HG03439 (cell line): ENCODE data around the gene MUCL3.
A peak's percentile ranks its signal among the peaks of the same experiment; 100 is the strongest.
"Not testable (repeated sequence)": the region's sequence is repeated elsewhere in the genome, so short reads cannot be mapped to it uniquely, and the experiment has no call there.

Source experiments
- ATAC-seq: cut with Tn5 transposase; IDR thresholded peaks from one replicate; pipeline ENCODE4 v1.9.1; 2021; ENCODE audit warnings: mild to moderate bottlenecking, moderate library complexity; ENCODE audit not compliant: unreplicated experiment

The MUCL3 gene

DNA sequence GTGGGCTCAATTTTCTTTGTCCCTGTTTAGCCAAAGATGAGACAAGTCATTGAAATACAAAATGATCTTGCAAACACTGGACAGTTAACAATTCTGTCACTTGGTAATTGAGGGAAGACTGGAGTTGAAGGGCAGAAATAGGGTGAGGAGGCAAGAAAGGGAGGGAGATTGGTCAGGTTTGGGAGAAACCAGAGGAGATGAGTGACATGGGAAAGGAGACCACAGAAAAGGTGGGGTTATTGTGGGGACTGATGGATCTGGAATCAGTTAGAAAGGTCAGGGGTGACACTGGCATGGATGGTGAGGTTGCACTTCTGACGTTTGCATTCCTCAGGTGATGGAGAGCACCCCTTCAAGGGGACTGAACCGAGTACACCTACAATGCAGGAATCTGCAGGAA is 32.1 kb upstream of the MUCL3 start:
- ATAC-seq, result no peak

DNA sequence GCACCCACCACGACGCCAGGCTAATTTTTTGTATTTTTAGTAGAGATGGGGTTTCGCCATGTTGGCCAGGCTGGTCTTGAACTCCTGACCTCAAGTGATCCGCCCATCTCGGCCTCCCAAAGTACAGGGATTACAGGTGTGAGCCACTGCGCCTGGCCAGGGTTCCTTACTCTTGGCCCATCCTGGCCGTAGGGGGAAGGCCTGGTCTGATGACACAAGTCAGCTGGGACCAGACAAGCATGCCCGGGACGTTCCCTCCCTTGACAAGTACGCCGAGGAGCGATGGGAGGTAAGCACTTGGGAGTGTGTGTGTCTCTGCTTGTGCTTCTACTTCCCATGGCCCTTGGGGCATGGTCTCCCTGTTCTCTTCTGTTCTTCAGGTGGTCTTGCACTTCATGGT is 30.3 kb upstream of the MUCL3 start:
- not testable (repeated sequence) for ATAC-seq

DNA sequence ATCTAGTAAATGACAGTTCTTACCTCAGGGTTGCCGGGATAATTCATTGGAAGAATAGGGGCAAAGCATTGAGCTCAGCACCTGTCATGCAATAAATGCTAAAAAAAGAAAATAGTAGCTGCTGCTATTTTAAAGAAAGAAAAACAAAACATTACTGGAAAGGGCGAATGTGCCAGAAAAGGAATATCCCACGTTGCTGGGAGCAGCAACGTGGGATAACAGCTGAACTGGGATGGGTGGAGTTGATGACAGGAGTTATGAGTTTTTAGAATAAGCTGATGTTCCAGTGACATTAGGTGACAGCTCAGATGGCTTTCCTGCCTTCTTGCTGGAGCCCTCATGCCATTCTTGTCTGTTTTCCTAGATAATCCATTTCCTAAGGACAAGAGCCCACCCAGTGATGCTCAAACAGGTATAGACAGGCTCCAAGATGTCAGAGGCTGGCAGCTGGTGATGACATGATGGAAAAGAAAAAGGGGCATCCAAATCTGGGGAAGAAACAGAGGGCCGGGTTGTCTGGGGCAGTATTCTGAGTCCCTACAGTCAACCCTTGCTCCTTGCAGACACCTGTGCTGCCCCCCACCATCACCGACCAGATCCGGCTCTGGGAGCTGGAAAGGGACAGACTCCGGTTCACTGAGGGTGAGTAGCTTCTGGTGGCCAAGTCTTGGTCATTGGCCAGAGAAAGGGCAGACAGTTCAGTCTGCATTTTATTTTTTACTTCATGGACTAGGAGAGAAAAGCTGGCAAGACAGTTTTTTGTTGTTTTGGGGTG is 27.8 kb upstream of the MUCL3 start:
- ATAC-seq, result no peak

DNA sequence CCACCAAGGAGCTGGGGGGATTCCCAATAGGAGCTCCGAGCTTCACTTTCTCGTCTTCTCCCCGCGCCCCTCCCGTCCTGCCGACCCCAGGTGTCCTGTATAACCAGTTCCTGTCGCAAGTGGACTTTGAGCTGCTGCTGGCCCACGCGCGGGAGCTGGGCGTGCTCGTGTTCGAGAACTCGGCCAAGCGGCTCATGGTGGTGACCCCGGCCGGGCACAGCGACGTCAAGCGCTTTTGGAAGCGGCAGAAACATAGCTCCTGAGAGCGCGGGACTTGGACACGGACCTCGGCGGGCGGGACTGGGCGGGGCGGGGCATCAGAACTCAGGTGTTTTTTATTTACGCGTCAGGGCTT is 27.1 kb upstream of the MUCL3 start:
- ATAC-seq, result peak; percentile 3

DNA sequence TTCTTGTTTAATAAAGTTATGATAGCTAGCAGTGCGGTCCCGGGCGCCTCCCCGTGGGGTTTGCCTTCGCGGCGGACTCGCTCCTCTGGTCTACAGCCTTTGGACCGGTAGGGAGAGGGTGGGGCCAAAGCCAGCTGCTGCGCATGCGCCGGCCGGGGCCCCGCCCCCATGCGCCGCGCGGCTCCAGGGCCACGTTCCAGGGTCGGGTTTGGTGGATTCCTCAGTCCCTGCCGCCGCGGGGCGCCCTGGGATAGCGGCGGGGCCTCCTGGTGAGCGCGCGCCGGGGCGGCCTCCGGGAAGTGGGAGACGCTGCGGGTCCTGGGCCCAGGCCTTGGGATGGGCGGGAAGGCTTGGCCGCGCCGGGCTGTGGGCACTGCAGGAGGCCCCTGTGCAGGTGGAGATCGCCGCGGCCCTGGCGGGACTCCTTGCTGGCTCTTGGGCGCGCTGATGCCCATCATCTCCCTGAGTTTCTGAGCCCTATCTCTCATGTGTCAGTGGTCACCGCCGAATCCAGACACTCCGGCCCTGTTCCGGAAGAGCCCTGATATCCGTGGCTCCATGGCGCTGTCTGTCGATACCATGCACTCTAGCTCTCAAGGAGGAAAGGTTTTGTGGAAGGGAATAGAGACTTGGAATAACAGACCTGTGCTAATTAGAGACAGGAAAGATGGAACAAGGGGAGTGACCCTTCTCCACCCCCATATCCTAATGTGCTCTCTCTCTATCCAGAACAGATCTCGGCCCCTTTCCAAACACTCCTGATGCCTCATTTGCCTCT is 26.5 kb upstream of the MUCL3 start, which contains the start of gene VARS2:
VARS2 (plus strand) TSS at position 163 of the 778 bp plus-strand sequence; CDS start at position 762, 599 bp downstream.
- peak; percentile 84 for ATAC-seq

DNA sequence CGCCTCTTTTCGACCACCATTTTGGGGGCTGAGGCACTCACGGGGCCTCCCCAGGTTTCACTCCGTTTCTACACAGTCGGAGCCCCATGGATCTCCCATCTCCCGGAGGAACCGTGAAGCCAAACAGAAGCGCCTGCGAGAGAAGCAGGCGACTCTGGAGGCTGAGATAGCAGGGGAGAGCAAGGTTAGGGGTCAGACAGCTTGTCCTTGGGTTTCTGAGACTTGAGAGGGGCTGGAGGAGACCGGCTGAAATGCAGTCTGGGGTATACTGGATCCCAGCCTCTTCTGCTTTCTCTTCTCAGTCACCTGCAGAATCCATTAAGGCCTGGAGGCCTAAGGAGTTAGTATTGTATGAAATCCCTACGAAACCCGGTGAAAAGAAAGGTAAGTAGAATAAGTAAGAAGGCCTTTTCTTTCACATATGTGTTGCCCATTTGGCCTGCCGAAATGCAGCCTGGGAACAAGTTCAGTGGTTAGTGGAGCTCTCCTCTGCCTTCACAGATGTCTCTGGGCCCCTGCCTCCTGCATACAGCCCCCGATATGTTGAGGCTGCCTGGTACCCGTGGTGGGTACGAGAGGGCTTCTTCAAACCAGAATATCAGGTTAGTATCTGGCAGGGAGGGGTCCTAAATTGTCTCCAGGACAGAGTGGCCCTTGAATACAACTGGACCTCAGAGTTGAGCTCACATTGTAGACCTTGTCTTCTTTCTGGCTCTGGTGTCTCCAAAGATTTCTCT is 25.8 kb upstream of the MUCL3 start:
- no peak for ATAC-seq

DNA sequence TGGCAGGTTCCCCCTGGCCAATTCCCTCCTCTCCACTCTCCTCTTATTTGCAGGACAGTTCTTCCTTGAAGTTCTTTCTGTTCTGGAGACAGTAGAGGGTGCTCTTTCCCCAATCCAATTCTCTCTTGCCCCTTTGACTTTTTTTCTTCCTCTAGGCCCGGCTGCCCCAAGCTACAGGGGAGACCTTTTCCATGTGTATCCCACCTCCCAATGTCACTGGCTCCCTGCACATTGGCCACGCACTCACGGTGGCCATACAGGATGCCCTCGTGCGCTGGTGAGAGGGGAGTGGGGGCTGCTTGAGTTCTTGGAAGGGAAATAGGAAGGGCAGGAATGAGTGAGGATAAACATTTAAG is 25.2 kb upstream of the MUCL3 start:
- no peak for ATAC-seq

DNA sequence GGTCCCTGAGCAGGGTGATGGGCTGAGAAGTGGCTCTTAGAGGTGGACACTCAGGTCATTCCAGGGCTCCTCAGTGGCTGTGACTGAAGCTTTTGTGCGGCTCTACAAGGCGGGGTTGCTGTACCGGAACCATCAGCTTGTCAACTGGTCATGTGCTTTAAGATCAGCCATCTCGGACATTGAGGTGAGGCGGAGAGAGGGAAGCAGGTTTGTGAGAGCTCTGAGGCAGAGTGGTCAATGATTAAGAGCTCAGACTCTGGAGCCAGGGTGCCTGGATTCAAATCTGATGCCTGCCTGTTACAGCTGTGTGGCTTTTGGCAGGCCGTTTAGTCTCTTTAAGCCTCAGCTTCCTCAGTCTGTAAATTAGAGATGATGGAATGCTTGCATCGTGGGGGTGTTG is 23.7 kb upstream of the MUCL3 start:
- no peak for ATAC-seq

DNA sequence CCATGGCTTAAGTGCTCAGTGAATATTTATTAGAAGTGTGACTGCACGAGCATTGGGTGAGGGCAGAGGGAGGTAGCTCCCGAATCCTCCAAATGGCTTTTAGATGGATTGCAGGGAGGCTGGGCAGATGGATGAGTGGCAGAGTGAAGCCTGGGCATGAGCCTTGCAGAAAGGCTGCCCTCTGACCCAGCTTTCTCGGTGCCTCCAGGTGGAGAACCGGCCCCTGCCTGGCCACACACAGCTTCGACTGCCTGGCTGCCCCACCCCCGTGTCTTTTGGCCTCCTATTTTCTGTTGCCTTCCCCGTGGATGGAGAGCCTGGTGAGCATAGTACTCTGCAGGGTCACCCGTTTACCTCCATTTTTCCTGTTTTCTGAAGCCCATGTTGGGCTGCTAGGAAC is 23.3 kb upstream of the MUCL3 start:
- no peak for ATAC-seq

DNA sequence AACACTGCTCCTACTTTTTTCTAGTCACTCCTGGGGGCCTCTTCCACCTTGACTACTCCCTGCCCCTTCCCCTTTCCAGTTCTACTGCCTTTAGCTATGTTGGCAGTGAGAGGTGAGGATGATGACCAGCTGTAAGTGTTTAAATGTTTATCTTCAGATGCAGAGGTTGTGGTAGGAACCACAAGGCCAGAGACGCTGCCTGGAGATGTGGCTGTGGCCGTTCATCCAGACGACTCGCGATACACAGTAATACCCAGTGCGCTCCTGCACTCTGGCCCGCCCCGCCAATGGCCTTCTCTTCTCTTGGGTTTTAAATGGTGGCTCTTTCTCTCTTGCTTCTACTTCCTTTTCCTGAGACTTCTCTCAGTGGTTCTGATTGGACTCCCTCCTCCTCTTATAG is 22.1 kb upstream of the MUCL3 start:
- no peak for ATAC-seq

DNA sequence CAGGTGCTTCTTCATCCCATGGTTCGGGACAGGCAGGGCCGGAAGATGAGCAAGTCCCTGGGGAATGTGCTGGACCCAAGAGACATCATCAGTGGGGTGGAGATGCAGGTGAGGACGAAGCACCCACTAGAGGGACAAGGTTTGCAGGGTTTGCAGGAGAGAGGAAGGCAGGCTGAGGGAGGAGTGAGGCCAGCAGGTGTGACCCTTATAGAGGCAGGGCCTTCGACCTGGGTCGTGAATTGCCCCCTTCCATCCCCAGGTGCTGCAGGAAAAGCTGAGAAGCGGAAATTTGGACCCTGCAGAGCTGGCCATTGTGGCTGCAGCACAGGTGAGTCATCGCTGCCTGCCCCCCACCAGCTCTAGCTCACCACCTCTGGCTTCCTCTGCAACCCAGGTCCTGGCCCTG is 18.3 kb upstream of the MUCL3 start:
- no peak for ATAC-seq

DNA sequence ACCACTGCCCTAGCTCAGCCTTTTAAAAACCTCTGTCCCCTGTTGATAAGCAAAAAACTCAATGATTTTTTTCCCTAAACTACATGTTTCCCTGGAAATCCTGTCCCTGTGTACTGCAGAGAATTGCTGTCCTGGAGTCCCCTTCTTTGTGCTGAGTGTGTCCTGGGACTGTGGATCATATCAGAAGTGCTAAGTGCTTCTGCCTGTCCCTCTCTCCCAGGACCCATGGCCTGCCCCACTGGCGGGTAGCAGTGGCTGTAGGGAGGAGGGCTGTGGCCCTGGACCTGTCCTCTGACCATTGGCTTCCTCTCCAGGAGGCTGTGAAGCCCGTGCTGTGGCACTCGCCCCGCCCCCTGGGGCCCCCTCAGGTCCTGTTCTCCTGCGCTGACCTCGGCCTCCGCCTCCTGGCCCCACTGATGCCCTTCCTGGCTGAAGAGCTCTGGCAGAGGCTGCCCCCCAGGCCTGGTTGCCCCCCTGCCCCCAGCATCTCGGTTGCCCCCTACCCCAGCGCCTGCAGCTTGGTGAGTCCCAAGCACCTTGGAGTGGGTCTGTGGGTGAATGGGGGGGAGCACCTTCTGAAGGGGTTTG is 16.6 kb upstream of the MUCL3 start:
- ATAC-seq, result not testable (repeated sequence)

DNA sequence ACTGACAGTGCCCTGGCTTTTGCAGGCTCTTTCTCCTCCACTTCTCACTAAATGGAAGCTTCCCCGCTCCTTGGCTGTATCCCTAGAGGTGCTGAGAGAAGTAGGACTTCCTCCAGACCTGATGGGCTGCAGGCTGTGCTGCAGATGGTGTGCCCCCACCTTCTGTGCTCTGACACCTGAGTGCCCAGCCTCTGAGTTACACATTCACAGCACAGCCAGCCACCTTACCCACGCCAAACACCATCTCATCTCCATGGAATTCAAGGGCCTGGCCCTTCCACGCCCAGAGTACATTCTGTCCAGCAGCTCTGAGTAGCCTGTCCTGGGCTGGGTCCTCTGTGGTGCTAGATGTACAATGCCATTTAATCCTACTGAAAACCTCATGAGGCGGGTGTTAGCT is 14.1 kb upstream of the MUCL3 start:
- no peak for ATAC-seq

DNA sequence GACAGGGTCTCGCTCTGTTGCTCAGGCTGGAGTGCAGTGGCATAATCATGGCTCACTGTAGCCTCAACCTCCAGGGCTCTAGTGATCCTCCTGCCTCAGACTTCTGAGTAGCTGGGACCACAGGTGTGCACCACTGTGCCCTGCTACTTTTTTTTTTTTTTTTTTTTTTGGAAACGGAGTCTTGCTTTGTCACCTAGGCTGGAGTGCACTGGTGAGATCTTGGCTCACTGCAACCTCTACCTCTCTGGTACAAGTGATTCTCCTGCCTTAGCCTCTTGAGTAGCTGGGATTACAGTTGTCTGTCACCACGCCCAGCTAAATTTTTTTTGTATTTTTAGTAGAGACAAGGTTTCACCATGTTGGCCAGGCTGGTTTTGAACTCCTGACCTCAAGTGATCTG is 13.7 kb upstream of the MUCL3 start:
- ATAC-seq, result not testable (repeated sequence)

DNA sequence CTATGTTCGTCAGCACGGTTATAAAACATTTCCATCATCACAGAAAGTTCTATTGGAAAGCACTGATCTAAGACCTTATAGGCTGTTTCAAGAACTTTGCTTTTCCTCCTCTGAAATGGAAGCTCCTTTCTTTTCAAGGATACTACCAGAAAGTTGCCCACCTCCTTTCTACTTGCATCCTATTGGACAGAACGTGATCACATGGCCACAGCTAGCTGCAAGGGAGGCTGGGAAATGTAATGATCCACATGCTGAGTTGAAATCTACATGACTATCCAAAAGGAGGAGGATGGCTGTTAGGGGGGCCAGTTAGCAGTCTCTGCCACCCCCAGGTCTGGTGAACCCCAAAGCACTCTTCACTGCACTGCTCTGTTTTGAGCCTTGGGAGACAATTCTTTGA is 12.1 kb upstream of the MUCL3 start:
- no peak for ATAC-seq

DNA sequence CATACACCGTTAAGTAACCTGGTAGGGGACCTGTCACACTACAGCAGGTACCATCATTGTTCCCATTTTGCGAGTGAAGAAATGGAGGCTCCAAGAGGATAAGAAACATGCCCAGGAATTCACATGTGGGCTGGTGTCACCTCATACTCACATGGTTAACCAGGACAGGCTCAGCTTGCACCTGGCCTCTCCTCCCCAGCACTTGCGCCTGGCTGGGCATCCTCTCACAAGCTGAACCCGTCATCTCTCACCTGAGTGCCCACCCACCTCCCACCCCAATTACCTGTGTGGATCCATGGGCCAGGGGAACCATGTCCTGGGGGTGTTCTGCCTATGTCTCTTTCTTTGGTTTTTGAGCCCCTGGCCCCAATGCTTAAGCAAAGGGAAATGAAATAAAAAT is 10.3 kb upstream of the MUCL3 start:
- ATAC-seq, result no peak

DNA sequence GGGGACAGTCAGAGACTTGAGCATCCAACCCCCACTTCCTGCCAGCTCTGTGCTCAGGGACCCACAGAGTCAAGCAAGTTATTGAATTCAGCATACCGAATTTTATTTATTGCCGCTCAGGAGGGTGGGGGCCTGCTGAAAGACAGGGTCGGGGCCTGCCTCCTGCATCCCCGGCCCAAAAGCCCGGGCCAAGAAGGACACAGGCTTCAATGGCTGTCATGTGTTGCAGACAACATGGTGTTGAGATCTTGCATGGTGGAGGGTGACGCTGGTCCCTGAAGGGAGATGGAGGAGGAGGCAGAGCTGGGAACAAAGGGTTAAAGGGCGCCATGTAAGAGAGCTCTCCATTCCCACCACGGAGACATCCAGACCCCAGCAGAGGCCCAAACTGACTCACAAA is 9.5 kb upstream of the MUCL3 start:
- no peak for ATAC-seq

DNA sequence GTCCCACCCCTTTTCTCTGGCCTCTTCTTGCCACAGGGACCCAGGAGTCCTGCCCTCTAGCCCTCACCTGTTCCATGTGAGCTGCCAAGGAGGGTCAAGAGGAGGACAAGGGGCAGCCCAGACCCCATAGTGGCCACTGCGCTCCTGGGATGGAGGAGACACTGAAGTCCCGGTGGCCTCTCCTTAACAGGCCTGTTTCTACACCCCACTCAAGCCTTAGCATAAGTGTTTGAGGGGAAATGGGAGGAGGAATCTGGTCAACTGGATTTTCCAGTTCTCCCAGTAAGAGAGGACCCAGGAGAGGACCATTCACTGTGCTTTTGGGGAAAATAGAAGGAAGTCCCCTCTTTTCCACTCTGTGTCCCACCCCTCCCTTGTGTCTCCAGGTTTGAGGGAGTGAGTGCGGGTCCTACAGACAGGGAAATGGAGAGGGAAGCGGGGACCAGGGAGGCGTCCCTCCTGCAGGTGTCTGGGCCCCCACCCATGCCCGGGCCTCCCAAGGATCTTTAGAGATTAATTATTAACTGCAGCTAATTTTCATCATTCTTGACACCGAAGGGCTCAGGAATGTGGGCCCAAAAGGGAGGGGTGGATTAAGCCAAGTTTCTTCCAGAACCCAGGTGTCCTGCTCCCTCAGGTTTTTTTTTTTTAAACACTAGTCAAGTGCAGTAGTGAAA is 8.7 kb upstream of the MUCL3 start, which contains the start of gene SFTA2:
SFTA2 (minus strand) TSS at position 202 of the 677 bp plus-strand sequence; CDS start at position 128, 74 bp downstream.
- no peak for ATAC-seq

DNA sequence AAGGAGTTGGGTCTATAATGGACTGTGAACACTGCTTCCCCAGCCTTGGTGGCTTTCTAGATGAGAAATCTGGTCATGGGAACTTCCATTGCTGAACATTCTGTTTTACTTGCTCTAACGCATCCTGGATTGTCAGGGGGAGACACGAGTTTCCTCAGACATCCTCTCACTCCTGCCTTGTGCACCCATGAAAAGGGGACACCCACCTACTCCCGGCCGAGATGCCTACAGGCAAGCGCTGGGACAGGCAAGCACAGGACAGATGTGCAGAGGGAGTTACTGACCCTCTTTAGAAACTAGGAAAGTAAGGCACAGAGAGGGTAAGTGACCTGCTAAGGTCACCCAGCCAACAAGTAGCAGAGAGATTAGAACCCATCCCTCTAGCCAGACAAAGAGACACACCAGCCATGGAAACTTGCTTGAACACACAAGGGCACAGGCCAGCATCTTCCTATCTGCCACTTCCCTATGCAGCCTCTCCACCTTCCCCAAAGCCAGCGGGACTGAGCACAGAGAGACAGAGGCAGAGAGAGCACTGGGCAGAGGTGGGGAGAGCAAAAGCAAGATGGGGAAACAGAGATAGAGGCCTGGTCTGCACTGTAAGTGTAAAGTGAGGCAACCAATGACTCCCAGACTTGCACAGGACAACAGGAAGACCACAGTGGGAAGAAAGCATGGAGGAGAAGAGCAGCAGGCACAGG is 8.0 kb upstream of the MUCL3 start:
- ATAC-seq, result no peak

DNA sequence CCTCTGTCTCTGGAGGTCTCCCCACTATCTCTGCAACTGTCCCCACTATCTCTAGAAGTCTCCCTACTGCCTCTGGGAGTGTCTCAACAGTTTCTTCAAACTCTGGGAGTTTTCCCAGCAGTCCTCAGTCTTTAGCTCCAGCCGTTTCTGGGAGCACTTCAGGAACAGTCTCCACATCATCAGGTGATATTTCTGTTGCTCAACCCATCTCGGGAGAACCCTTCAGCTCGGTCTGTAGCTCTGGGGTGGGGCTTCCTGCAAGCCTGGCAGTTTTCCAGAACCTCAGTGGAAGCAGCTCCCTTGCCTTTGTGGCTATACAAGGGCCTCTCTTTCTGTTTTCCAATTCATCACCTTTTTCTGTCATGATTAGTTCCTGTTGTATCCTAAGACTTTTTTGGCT is 5.8 kb upstream of the MUCL3 start:
- no peak for ATAC-seq
